ENCODE results near the gene LIFR.

DNA sequence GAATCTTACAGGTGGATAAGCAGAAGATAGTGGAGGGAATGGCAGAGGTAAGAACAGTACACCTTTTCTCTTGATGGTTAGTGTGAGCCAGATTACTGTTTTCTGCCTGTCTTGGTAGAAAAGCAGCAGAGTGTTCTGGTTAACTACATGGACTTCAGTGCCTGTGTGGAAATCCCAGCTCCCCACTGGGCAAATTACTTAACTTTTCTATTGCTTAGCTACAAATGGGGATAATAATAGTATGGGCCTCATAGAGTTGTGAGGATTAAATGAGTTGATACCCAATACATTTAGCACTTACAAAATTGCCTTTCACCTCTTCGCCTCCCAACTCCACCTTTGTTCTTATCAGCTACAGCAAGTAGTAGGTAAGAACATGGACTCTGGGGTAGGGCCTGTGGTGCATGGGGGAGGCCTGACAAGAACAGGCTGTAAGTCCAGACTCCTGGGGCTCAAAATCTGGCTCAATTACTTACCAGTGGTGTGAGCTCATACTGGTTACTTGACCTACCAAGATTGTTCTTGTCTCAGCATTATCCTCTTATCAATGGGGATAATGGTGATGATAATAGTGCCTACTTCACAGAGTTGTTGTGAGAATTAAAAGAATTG lies 125.1 kb downstream of the LIFR start:
- TF ChIP-seq, protein P1, sequence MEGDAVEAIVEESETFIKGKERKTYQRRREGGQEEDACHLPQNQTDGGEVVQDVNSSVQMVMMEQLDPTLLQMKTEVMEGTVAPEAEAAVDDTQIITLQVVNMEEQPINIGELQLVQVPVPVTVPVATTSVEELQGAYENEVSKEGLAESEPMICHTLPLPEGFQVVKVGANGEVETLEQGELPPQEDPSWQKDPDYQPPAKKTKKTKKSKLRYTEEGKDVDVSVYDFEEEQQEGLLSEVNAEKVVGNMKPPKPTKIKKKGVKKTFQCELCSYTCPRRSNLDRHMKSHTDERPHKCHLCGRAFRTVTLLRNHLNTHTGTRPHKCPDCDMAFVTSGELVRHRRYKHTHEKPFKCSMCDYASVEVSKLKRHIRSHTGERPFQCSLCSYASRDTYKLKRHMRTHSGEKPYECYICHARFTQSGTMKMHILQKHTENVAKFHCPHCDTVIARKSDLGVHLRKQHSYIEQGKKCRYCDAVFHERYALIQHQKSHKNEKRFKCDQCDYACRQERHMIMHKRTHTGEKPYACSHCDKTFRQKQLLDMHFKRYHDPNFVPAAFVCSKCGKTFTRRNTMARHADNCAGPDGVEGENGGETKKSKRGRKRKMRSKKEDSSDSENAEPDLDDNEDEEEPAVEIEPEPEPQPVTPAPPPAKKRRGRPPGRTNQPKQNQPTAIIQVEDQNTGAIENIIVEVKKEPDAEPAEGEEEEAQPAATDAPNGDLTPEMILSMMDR (IDR thresholded peaks at IDR 0.05): no peak
- TF ChIP-seq EP300 (IDR thresholded peaks at IDR 0.05): no peak
- TF ChIP-seq POLR2A (IDR thresholded peaks at IDR 0.05): no peak
- TF ChIP-seq POLR2AphosphoS5 (IDR thresholded peaks at IDR 0.05): no peak
